K562 (cell line): ENCODE measurements around the gene ZMIZ1. TPM values are rescaled to one million over a fixed set of nuclear protein-coding genes. Genes with fewer than 3 reads are reported as not detected.

Source experiments
- BRCA1 ChIP-seq, 2 experiments: fragments of 450-650 bp in 1 of 2; sonication (generic) in 1 of 2; formaldehyde crosslinking in 1 of 2; IDR thresholded peaks; 2 replicates each; pipeline versions ENCODE4 v1.5.0 to v1.6.1; 2017 to 2020; ENCODE audit warnings: mild to moderate bottlenecking in 1 of 2, missing genetic modification reagents in 1 of 2
- ESRRB ChIP-seq: fragments of 250-450 bp; sonication (Bioruptor Pico); IDR thresholded peaks from 2 replicates; pipeline ENCODE4 v1.5.0; 2020; ENCODE audit warnings: mild to moderate bottlenecking, moderate library complexity, borderline replicate concordance
- FUS ChIP-seq: fragments of 200-400 bp; formaldehyde crosslinking; optimal IDR thresholded peaks from 2 replicates; pipeline ENCODE3; 2017; ENCODE audit warnings: low read depth, low read length
- NCOA6 ChIP-seq: fragments of 450-650 bp; IDR thresholded peaks from 2 replicates; pipeline ENCODE4 v1.6.1; 2017; ENCODE audit warnings: mild to moderate bottlenecking
- ZNF121 ChIP-seq: sonication (generic); formaldehyde crosslinking; conservative IDR thresholded peaks from 2 replicates; pipeline ENCODE4 v1.8.0; 2022; ENCODE audit warnings: missing genetic modification reagents
- ZNF146 ChIP-seq: IDR thresholded peaks from one replicate; pipeline ENCODE4 v1.6.1; 2018; ENCODE audit warnings: missing compliant biosample characterization; ENCODE audit not compliant: unreplicated experiment
- ZNF175 ChIP-seq: fragments of 200-800 bp; sonication (Bioruptor generic); IDR thresholded peaks from 2 replicates; pipeline ENCODE4 v1.6.1; 2016; ENCODE audit warnings: low read depth, mild to moderate bottlenecking, missing genetic modification characterization, missing compliant biosample characterization
- ZNF324 ChIP-seq: fragments of 250-450 bp; sonication (Bioruptor Pico); IDR thresholded peaks from 2 replicates; pipeline ENCODE4 v1.4.0; 2020; ENCODE audit warnings: mild to moderate bottlenecking
- ZNF589 ChIP-seq: fragments of 200-800 bp; sonication (Bioruptor generic); IDR thresholded peaks from 2 replicates; pipeline ENCODE4 v1.6.1; 2016; ENCODE audit warnings: low read depth, missing genetic modification characterization, missing compliant biosample characterization
- polyA plus RNA-seq, 8 experiments: library from polyadenylated mRNA; depleted of rRNA in 4 of 8; stranded (reverse) in 5 of 8; unstranded in 3 of 8; fragments of >200 nt; fragmentation: Nextera tagmentation in 2 of 8; fragmentation: Illumina TruSeq in 1 of 8; extraction: Ambion mirVana in 2 of 8; extraction: Trizol in 1 of 8; gene quantifications; 2 replicates each; pipeline versions ENCODE4 v1.2.1 to v1.2.3, GENCODE V29; 2011 to 2014; ENCODE audit warnings: inconsistent platforms in 1 of 8, missing spikeins in 1 of 8
- total RNA-seq, 7 experiments: library from RNA; depleted of rRNA in 6 of 7; stranded (reverse); fragments of >200 nt in 6 of 7; fragmentation: Illumina TruSeq in 2 of 7; extraction: Trizol in 2 of 7; gene quantifications; 2 replicates each; pipeline versions ENCODE4 v1.2.1 to v1.2.3, GENCODE V29; 2011 to 2021; ENCODE audit warnings: low replicate concordance in 1 of 7
- TF ChIP-seq, protein P1 (sequence below): sonication (generic); formaldehyde crosslinking; IDR thresholded peaks from 2 replicates; pipeline ENCODE4 v1.8.0; 2023; ENCODE audit warnings: missing genetic modification reagents, mild to moderate bottlenecking, borderline replicate concordance
- TF ChIP-seq, protein P2 (sequence below): fragments of 250-450 bp; sonication (Bioruptor Pico); IDR thresholded peaks from 2 replicates; pipeline ENCODE4 v1.8.0; 2022; ENCODE audit warnings: moderate library complexity, mild to moderate bottlenecking, inconsistent platforms
- TF ChIP-seq, protein P3 (sequence below), 2 experiments: fragments of 150-350 bp in 1 of 2; IDR thresholded peaks; 2 replicates each; pipeline ENCODE4 v1.6.1; 2012 to 2016; ENCODE audit warnings: low read depth in 2 of 2, low read length in 2 of 2, mild to moderate bottlenecking in 1 of 2, moderate library complexity in 1 of 2
- TF ChIP-seq, protein P4 (sequence below): fragments of 250-450 bp; sonication (Bioruptor Pico); IDR thresholded peaks from 2 replicates; pipeline ENCODE4 v1.5.0; 2022; ENCODE audit warnings: mild to moderate bottlenecking

ZMIZ1 gene
- total and polyA plus RNA-seq, 9 of the 15 experiments (the other 6 are each of a cell fraction or from before 2014, with no cell fraction given): 1.0 to 37.3 (median 4.3) TPM

DNA sequence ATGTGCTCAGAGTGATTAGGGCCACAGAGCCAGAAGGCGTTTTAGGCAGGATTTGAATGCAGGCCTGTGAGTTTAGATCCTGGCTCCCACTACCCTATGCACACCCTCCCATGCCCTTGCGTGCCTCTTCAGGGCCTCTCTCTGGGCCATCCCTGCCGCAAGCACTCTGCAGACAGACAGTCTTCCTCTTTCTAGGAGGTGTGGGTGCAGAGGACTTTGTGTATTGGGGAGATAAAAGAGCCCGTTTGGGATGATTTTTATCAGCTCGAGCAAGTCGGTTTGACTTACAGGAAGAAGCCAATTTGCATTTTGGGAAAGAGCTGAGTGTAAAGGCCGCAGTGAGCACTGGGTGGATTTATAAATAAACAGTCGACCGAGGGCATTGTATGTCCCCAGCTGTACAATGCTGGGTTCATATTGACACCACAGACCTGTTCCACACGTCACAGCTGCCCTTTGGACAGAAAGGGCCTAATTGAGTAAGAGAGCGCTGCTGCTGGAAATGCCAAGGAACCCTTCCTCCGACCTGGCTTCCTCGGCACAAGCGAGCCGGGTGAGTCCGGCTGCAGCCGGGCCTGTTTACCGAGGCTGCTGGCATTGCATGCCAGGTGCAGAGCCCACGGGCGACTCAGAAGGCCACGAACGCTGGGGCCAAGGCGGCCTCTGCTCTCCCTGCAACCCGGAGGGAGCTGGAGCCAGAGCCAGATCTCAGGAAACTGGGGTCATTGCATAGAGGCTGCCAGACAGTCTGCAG lies 25.1 kb downstream of the ZMIZ1 start (continued):
- TF ChIP-seq, protein P1, sequence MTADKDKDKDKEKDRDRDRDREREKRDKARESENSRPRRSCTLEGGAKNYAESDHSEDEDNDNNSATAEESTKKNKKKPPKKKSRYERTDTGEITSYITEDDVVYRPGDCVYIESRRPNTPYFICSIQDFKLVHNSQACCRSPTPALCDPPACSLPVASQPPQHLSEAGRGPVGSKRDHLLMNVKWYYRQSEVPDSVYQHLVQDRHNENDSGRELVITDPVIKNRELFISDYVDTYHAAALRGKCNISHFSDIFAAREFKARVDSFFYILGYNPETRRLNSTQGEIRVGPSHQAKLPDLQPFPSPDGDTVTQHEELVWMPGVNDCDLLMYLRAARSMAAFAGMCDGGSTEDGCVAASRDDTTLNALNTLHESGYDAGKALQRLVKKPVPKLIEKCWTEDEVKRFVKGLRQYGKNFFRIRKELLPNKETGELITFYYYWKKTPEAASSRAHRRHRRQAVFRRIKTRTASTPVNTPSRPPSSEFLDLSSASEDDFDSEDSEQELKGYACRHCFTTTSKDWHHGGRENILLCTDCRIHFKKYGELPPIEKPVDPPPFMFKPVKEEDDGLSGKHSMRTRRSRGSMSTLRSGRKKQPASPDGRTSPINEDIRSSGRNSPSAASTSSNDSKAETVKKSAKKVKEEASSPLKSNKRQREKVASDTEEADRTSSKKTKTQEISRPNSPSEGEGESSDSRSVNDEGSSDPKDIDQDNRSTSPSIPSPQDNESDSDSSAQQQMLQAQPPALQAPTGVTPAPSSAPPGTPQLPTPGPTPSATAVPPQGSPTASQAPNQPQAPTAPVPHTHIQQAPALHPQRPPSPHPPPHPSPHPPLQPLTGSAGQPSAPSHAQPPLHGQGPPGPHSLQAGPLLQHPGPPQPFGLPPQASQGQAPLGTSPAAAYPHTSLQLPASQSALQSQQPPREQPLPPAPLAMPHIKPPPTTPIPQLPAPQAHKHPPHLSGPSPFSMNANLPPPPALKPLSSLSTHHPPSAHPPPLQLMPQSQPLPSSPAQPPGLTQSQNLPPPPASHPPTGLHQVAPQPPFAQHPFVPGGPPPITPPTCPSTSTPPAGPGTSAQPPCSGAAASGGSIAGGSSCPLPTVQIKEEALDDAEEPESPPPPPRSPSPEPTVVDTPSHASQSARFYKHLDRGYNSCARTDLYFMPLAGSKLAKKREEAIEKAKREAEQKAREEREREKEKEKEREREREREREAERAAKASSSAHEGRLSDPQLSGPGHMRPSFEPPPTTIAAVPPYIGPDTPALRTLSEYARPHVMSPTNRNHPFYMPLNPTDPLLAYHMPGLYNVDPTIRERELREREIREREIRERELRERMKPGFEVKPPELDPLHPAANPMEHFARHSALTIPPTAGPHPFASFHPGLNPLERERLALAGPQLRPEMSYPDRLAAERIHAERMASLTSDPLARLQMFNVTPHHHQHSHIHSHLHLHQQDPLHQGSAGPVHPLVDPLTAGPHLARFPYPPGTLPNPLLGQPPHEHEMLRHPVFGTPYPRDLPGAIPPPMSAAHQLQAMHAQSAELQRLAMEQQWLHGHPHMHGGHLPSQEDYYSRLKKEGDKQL: no peak
- no peak for TF ChIP-seq ZNF324
- TF ChIP-seq, protein P2, sequence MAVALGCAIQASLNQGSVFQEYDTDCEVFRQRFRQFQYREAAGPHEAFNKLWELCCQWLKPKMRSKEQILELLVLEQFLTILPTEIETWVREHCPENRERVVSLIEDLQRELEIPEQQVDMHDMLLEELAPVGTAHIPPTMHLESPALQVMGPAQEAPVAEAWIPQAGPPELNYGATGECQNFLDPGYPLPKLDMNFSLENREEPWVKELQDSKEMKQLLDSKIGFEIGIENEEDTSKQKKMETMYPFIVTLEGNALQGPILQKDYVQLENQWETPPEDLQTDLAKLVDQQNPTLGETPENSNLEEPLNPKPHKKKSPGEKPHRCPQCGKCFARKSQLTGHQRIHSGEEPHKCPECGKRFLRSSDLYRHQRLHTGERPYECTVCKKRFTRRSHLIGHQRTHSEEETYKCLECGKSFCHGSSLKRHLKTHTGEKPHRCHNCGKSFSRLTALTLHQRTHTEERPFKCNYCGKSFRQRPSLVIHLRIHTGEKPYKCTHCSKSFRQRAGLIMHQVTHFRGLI (CRISPR knock-in tag): 0 out of 2 replicates have a peak, but pooled peaks have one; percentile 30
- peak; percentile 38; the same call in 1 of the 2 replicates for TF ChIP-seq ZNF589
- no peak for TF ChIP-seq ZNF175
- no peak for TF ChIP-seq NCOA6
- no peak for TF ChIP-seq FUS
- no peak for TF ChIP-seq ESRRB (CRISPR knock-in tag)
- TF ChIP-seq ZNF121 (CRISPR knock-in tag): no peak
- no peak for TF ChIP-seq ZNF146 (CRISPR knock-in tag)
- TF ChIP-seq, protein P3, sequence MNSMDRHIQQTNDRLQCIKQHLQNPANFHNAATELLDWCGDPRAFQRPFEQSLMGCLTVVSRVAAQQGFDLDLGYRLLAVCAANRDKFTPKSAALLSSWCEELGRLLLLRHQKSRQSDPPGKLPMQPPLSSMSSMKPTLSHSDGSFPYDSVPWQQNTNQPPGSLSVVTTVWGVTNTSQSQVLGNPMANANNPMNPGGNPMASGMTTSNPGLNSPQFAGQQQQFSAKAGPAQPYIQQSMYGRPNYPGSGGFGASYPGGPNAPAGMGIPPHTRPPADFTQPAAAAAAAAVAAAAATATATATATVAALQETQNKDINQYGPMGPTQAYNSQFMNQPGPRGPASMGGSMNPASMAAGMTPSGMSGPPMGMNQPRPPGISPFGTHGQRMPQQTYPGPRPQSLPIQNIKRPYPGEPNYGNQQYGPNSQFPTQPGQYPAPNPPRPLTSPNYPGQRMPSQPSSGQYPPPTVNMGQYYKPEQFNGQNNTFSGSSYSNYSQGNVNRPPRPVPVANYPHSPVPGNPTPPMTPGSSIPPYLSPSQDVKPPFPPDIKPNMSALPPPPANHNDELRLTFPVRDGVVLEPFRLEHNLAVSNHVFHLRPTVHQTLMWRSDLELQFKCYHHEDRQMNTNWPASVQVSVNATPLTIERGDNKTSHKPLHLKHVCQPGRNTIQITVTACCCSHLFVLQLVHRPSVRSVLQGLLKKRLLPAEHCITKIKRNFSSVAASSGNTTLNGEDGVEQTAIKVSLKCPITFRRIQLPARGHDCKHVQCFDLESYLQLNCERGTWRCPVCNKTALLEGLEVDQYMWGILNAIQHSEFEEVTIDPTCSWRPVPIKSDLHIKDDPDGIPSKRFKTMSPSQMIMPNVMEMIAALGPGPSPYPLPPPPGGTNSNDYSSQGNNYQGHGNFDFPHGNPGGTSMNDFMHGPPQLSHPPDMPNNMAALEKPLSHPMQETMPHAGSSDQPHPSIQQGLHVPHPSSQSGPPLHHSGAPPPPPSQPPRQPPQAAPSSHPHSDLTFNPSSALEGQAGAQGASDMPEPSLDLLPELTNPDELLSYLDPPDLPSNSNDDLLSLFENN (IDR thresholded peaks at IDR 0.05; ENCODE audit: low read depth in 2 of 2, low read length in 2 of 2): no peak
- TF ChIP-seq BRCA1 (IDR thresholded peaks at IDR 0.05): no peak
- no peak for TF ChIP-seq BRCA1 (CRISPR knock-in tag; IDR thresholded peaks at IDR 0.05)
- TF ChIP-seq, protein P4, sequence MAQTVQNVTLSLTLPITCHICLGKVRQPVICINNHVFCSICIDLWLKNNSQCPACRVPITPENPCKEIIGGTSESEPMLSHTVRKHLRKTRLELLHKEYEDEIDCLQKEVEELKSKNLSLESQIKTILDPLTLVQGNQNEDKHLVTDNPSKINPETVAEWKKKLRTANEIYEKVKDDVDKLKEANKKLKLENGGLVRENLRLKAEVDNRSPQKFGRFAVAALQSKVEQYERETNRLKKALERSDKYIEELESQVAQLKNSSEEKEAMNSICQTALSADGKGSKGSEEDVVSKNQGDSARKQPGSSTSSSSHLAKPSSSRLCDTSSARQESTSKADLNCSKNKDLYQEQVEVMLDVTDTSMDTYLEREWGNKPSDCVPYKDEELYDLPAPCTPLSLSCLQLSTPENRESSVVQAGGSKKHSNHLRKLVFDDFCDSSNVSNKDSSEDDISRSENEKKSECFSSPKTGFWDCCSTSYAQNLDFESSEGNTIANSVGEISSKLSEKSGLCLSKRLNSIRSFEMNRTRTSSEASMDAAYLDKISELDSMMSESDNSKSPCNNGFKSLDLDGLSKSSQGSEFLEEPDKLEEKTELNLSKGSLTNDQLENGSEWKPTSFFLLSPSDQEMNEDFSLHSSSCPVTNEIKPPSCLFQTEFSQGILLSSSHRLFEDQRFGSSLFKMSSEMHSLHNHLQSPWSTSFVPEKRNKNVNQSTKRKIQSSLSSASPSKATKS (CRISPR knock-in tag): no peak
